ENCODE measurements around the gene FILIP1. TPM values are rescaled to one million over a fixed set of nuclear protein-coding genes. Genes with fewer than 3 reads are reported as not detected.
A peak's percentile ranks its signal among the peaks of the same experiment; 100 is the strongest.

The FILIP1 gene
- total RNA-seq, 1 experiment from 2014 or later: not detected

- H3K79me2 ChIP-seq (ENCODE audit: low read length): no peaks in the 10 kb centered on the region
- no peaks in the 10 kb centered on the region for H3F3A ChIP-seq (ENCODE audit: low read length, unreplicated experiment)
- H3K4me2 ChIP-seq (ENCODE audit: low read length): no peak overlapping the region
- H4K20me1 ChIP-seq (ENCODE audit: low read length): no peaks in the 10 kb centered on the region
- H2AFZ ChIP-seq (ENCODE audit: low read length): no peak overlapping the region
- H3K9me2 ChIP-seq (replicated peaks; ENCODE audit: low read length): no peaks in the 10 kb centered on the region
- no peaks in the 10 kb centered on the region for H3K9me3 ChIP-seq (ENCODE audit: low read length)
- ATAC-seq (peak; percentile 43; the same call in 1 of the 2 replicates), DNase-seq (peak; percentile 31)
- TF ChIP-seq EZH2 (IDR thresholded peaks at IDR 0.05; ENCODE audit: low read length, unreplicated experiment) (no peak), CTCF (conservative IDR thresholded peaks at IDR 0.05; ENCODE audit: low read depth, low read length) (no peak), EZH2phosphoT487 (IDR thresholded peaks at IDR 0.05; ENCODE audit: borderline replicate concordance, low read length) (no peak)
- CTCF ChIA-PET: no interaction called here
- no peaks in the 10 kb centered on the region for H3K27me3 ChIP-seq (ENCODE audit: low read length)
- no peaks in the 10 kb centered on the region for H3K36me3 ChIP-seq (ENCODE audit: low read depth, low read length)
- no peak overlapping the region for H3K27ac ChIP-seq (ENCODE audit: low read length)
- no peaks in the 10 kb centered on the region for H3K4me1 ChIP-seq (ENCODE audit: insufficient read depth, low read length)
- BruUV-seq (replicated peaks): no TSS peak
- POLR2A ChIA-PET (ENCODE audit: unreplicated experiment): no interaction called here
- H3K4me3 ChIP-seq (ENCODE audit: low read length): no peak overlapping the region
- no peak overlapping the region for H3K9ac ChIP-seq (ENCODE audit: low read length)
- intact Hi-C loops (cut with micrococcal nuclease): no loop called here
Measured at GRCh38 chr6:75351570-75351969, 142.0 kb downstream of the FILIP1 start.

- no TSS peak for BruUV-seq (replicated peaks)
Measured at GRCh38 chr6:75350808-75351207, 142.8 kb downstream of the FILIP1 start.

GRCh38 chr6:75350156-75350555 lies 143.4 kb downstream of the FILIP1 start:
- no peaks in the 10 kb centered on the region for H3K36me3 ChIP-seq (ENCODE audit: low read depth, low read length)
- H3K9ac ChIP-seq (ENCODE audit: low read length): no peak overlapping the region
- intact Hi-C loops (cut with micrococcal nuclease): no loop called here
- ChIA-PET POLR2A (ENCODE audit: unreplicated experiment) (no interaction called here), CTCF (no interaction called here)
- DNase-seq (no peak), ATAC-seq (no peak)
- no peak overlapping the region for H2AFZ ChIP-seq (ENCODE audit: low read length)
- no peak overlapping the region for H3K4me2 ChIP-seq (ENCODE audit: low read length)
- no peaks in the 10 kb centered on the region for H3K9me2 ChIP-seq (replicated peaks; ENCODE audit: low read length)
- no peaks in the 10 kb centered on the region for H3K79me2 ChIP-seq (ENCODE audit: low read length)
- H3K9me3 ChIP-seq (ENCODE audit: low read length): no peaks in the 10 kb centered on the region
- no peaks in the 10 kb centered on the region for H3K27me3 ChIP-seq (ENCODE audit: low read length)
- no peaks in the 10 kb centered on the region for H3F3A ChIP-seq (ENCODE audit: low read length, unreplicated experiment)
- no TSS peak for BruUV-seq (replicated peaks)
- no peak overlapping the region for H3K4me3 ChIP-seq (ENCODE audit: low read length)
- no peaks in the 10 kb centered on the region for H3K4me1 ChIP-seq (ENCODE audit: insufficient read depth, low read length)
- no peaks in the 10 kb centered on the region for H4K20me1 ChIP-seq (ENCODE audit: low read length)
- H3K27ac ChIP-seq (ENCODE audit: low read length): no peak overlapping the region
- no peak for TF ChIP-seq EZH2phosphoT487 (IDR thresholded peaks at IDR 0.05; ENCODE audit: borderline replicate concordance, low read length)
- TF ChIP-seq EZH2 (IDR thresholded peaks at IDR 0.05; ENCODE audit: low read length, unreplicated experiment): no peak
- TF ChIP-seq CTCF (conservative IDR thresholded peaks at IDR 0.05; ENCODE audit: low read depth, low read length): no peak

More at GRCh38 chr6:75350808-75351207, 142.8 kb downstream of the FILIP1 start:
- ATAC-seq (no peak), DNase-seq (no peak)
- Histone ChIP-seq H3K4me2 (ENCODE audit: low read length) (no peak overlapping the region), H3K27ac (ENCODE audit: low read length) (no peak overlapping the region), H3K79me2 (ENCODE audit: low read length) (no peaks in the 10 kb centered on the region), H3K4me1 (ENCODE audit: insufficient read depth, low read length) (no peaks in the 10 kb centered on the region), H3K9ac (ENCODE audit: low read length) (no peak overlapping the region), H3K9me3 (ENCODE audit: low read length) (no peaks in the 10 kb centered on the region), H3K27me3 (ENCODE audit: low read length) (no peaks in the 10 kb centered on the region), H4K20me1 (ENCODE audit: low read length) (no peaks in the 10 kb centered on the region), H3F3A (ENCODE audit: low read length, unreplicated experiment) (no peaks in the 10 kb centered on the region), H2AFZ (ENCODE audit: low read length) (no peak overlapping the region), H3K4me3 (ENCODE audit: low read length) (no peak overlapping the region), H3K9me2 (replicated peaks; ENCODE audit: low read length) (no peaks in the 10 kb centered on the region), H3K36me3 (ENCODE audit: low read depth, low read length) (no peaks in the 10 kb centered on the region)
- TF ChIP-seq CTCF (conservative IDR thresholded peaks at IDR 0.05; ENCODE audit: low read depth, low read length) (no peak), EZH2phosphoT487 (IDR thresholded peaks at IDR 0.05; ENCODE audit: borderline replicate concordance, low read length) (no peak), EZH2 (IDR thresholded peaks at IDR 0.05; ENCODE audit: low read length, unreplicated experiment) (no peak)
- ChIA-PET POLR2A (ENCODE audit: unreplicated experiment) (no interaction called here), CTCF (no interaction called here)
- intact Hi-C loops (cut with micrococcal nuclease): no loop called here
